Heart left ventricle (tissue), 13 donors: ENCODE measurements around the gene CNIH2.

ENCODE experiments used
- POLR2A ChIP-seq, 2 donors: fragments of 450-650 bp; IDR thresholded peaks; one replicate each; pipeline ENCODE4 v1.6.1; 2017; ENCODE audit warnings: antibody characterized with exemption in 2 of 2, mild to moderate bottlenecking in 2 of 2, moderate library complexity in 2 of 2
- TF ChIP-seq, protein P1 (sequence below), 12 donors: fragments of 200-600 bp; sonication (generic) in 4 of 12; IDR thresholded peaks; one replicate each; pipeline versions ENCODE4 v1.5.0 to v1.8.0; 2018 to 2022; ENCODE audit warnings: antibody characterized with exemption in 12 of 12, mild to moderate bottlenecking in 5 of 12
- donor health status: ischemic (EF 13 %, LVEDD 7.1; RV severe dilation, severe dysfunction).
- donor health status: DM: no; HTN: yes; CAD: no.
- donor health status: DM: no; HTN: no; CAD: no.
- donor health status: ischemic (EF 25% LVEDD 6.9; RV normal size, moderate dysfunction).
- donor health status: ischemic (EF 25% LVEDD 5.7; RV mildly dilated, moderate dysfunction).
- donor health status: ischemic (EF 35%, LVEDD 5.7; RV mildly dilated, moderate dysfunction).
- donor health status: nonischemic (EF 11% LVEDD 7.7; RV severe dilation, severe dysfunction).
- donor health status: DM: yes; HTN: yes; CAD: no.
- donor health status: PGD.
- donor health status: ischemic (EF 29% LVEDD 5.4; RV normal size, mild dysfunction).
- donor health status: nonischemic (EF 23%, LVEDD 6.1; RV moderate dilation, normal function).

GRCh38 chr11:66259225-66259624 lies 18.8 kb upstream of the CNIH2 start:
- TF ChIP-seq, protein P1, sequence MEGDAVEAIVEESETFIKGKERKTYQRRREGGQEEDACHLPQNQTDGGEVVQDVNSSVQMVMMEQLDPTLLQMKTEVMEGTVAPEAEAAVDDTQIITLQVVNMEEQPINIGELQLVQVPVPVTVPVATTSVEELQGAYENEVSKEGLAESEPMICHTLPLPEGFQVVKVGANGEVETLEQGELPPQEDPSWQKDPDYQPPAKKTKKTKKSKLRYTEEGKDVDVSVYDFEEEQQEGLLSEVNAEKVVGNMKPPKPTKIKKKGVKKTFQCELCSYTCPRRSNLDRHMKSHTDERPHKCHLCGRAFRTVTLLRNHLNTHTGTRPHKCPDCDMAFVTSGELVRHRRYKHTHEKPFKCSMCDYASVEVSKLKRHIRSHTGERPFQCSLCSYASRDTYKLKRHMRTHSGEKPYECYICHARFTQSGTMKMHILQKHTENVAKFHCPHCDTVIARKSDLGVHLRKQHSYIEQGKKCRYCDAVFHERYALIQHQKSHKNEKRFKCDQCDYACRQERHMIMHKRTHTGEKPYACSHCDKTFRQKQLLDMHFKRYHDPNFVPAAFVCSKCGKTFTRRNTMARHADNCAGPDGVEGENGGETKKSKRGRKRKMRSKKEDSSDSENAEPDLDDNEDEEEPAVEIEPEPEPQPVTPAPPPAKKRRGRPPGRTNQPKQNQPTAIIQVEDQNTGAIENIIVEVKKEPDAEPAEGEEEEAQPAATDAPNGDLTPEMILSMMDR (IDR thresholded peaks at IDR 0.05), result no peak
- TF ChIP-seq POLR2A (IDR thresholded peaks at IDR 0.05), result no peak
